Fibroblast of mammary gland (primary cell): ENCODE results near the gene HSPA5.
"Not testable (repeated sequence)": the region's sequence is repeated elsewhere in the genome, so short reads cannot be mapped to it uniquely, and the experiment has no call there.

Source experiments
- DNase-seq: peaks from one replicate; pipeline ENCODE4 v3.0.0-alpha.2; 2010; ENCODE audit warnings: low read depth
- H3K4me3 ChIP-seq: 2 replicates; pipeline ENCODE4 v1.5.1; 2011; ENCODE audit warnings: low read depth, mild to moderate bottlenecking, low read length, moderate library complexity; ENCODE audit not compliant: control insufficient read depth
- CTCF ChIP-seq: conservative IDR thresholded peaks from 2 replicates; pipeline ENCODE4 v1.5.1; 2011; ENCODE audit warnings: low read depth, low read length, inconsistent platforms; ENCODE audit not compliant: control insufficient read depth, insufficient read depth

The HSPA5 gene

GRCh38 chr9:125202846-125203618 lies 38.1 kb downstream of the HSPA5 start:
- DNase-seq = peak; percentile 32
- H3K4me3 ChIP-seq = no peak overlapping the region
- TF ChIP-seq CTCF = no peak

GRCh38 chr9:125200216-125201047 lies 40.7 kb downstream of the HSPA5 start, which contains the start of gene RABEPK:
Gene RABEPK, plus strand, starts transcription at chr9:125200542. Its CDS starts 2,472 bp downstream, at chr9:125203014.
- DNase-seq = peak; percentile 93
- peak within 1 kb of the TSS; percentile 84 for H3K4me3 ChIP-seq
- no peak for TF ChIP-seq CTCF

- H3K4me3 ChIP-seq, DNase-seq: not testable (repeated sequence)
These were observed 45.6 kb downstream of the HSPA5 start for GRCh38 chr9:125195591-125195990.

- H3K4me3 ChIP-seq, DNase-seq: not testable (repeated sequence)
These were observed 46.7 kb downstream of the HSPA5 start for GRCh38 chr9:125194466-125194865.

GRCh38 chr9:125190361-125190801 lies 50.8 kb downstream of the HSPA5 start:
- TF ChIP-seq CTCF = no peak
- H3K4me3 ChIP-seq = peak overlapping the region; percentile 95
- DNase-seq = peak; percentile 18

GRCh38 chr9:125189361-125190289 lies 51.5 kb downstream of the HSPA5 start, which contains the start of gene PPP6C:
Gene PPP6C, minus strand, starts transcription at chr9:125189803. Its CDS starts 85 bp downstream, at chr9:125189718.
- DNase-seq = peak; percentile 94
- peak; percentile 42 for TF ChIP-seq CTCF
- peak within 1 kb of the TSS; percentile 95 for H3K4me3 ChIP-seq

- TF ChIP-seq CTCF = no peak
- peak overlapping the region; percentile 95 for H3K4me3 ChIP-seq
- no peak for DNase-seq
These were observed 52.2 kb downstream of the HSPA5 start for GRCh38 chr9:125189011-125189360.
